ENCODE results near the gene KRT40. TPM values are rescaled to one million over a fixed set of nuclear protein-coding genes. Genes with fewer than 3 reads are reported as not detected.

The KRT40 gene
- total RNA-seq, 1 donor = not detected

GRCh38 chr17:40953881-40954280 lies 30.2 kb downstream of the KRT40 start:
- no peak for DNase-seq (ENCODE audit: low read depth in 2 of 3, low spot score in 2 of 3)

- DNase-seq (ENCODE audit: low read depth in 2 of 3, low spot score in 2 of 3) = no peak
Observed at GRCh38 chr17:40952661-40953060, 31.5 kb downstream of the KRT40 start.

GRCh38 chr17:40952154-40952553 lies 32.0 kb downstream of the KRT40 start:
- no peak for DNase-seq (ENCODE audit: low read depth in 2 of 3, low spot score in 2 of 3)

GRCh38 chr17:40951011-40951622 lies 33.0 kb downstream of the KRT40 start:
- DNase-seq (ENCODE audit: low read depth in 2 of 3, low spot score in 2 of 3) = no peak

GRCh38 chr17:40950176-40950575 lies 34.0 kb downstream of the KRT40 start:
- no peak for DNase-seq (ENCODE audit: low read depth in 2 of 3, low spot score in 2 of 3)

GRCh38 chr17:40949418-40949817 lies 34.7 kb downstream of the KRT40 start:
- no peak for DNase-seq (ENCODE audit: low read depth in 2 of 3, low spot score in 2 of 3)

- DNase-seq (ENCODE audit: low read depth in 2 of 3, low spot score in 2 of 3) = no peak
Observed at GRCh38 chr17:40947929-40948328, 36.2 kb downstream of the KRT40 start.

GRCh38 chr17:40945414-40945813 lies 38.7 kb downstream of the KRT40 start:
- no peak for DNase-seq (ENCODE audit: low read depth in 2 of 3, low spot score in 2 of 3)

GRCh38 chr17:40944531-40944930 lies 39.6 kb downstream of the KRT40 start:
- no peak for DNase-seq (ENCODE audit: low read depth in 2 of 3, low spot score in 2 of 3)

GRCh38 chr17:40942553-40942952 lies 41.6 kb downstream of the KRT40 start:
- DNase-seq (ENCODE audit: low read depth in 2 of 3, low spot score in 2 of 3) = no peak

- DNase-seq (ENCODE audit: low read depth in 2 of 3, low spot score in 2 of 3) = no peak
Observed at GRCh38 chr17:40940266-40940665, 43.9 kb downstream of the KRT40 start.

GRCh38 chr17:40938981-40939380 lies 45.1 kb downstream of the KRT40 start:
- no peak for DNase-seq (ENCODE audit: low read depth in 2 of 3, low spot score in 2 of 3)

- DNase-seq (ENCODE audit: low read depth in 2 of 3, low spot score in 2 of 3) = no peak
Observed at GRCh38 chr17:40937384-40937819, 46.7 kb downstream of the KRT40 start, which contains the start of gene KRT23. Gene KRT23, minus strand, starts transcription at chr17:40937646. Its CDS starts 1,043 bp downstream, at chr17:40936603.

- no peak for DNase-seq (ENCODE audit: low read depth in 2 of 3, low spot score in 2 of 3)
Observed at GRCh38 chr17:40936976-40937375, 47.1 kb downstream of the KRT40 start.

- DNase-seq (ENCODE audit: low read depth in 2 of 3, low spot score in 2 of 3) = no peak
Observed at GRCh38 chr17:40936437-40936971, 47.6 kb downstream of the KRT40 start.

- DNase-seq (ENCODE audit: low read depth in 2 of 3, low spot score in 2 of 3) = no peak
Observed at GRCh38 chr17:40935624-40936023, 48.5 kb downstream of the KRT40 start.

- no peak for DNase-seq (ENCODE audit: low read depth in 2 of 3, low spot score in 2 of 3)
Observed at GRCh38 chr17:40932608-40933007, 51.5 kb downstream of the KRT40 start.

GRCh38 chr17:40931311-40931710 lies 52.8 kb downstream of the KRT40 start:
- no peak for DNase-seq (ENCODE audit: low read depth in 2 of 3, low spot score in 2 of 3)

Small RNA genes within 50 kb of the gene (small RNA-seq; reads per million reads assigned to genes)
- gene KRTAP3-4P = not detected

Other genes starting within 250 kb of the KRT40 start
- gene KRT25, start 229.0 kb downstream of the KRT40 start, total RNA-seq = not detected
- not detected for gene KRT26, start 212.1 kb downstream of the KRT40 start, total RNA-seq
- not detected for gene KRT27, start 201.8 kb downstream of the KRT40 start, total RNA-seq
- not detected for gene KRT28, start 184.4 kb downstream of the KRT40 start, total RNA-seq
- gene KRT10, start 161.7 kb downstream of the KRT40 start, total RNA-seq = 3.8 TPM
- not detected for gene KRT12, start 117.1 kb downstream of the KRT40 start, total RNA-seq
- gene KRT20, start 99.1 kb downstream of the KRT40 start, total RNA-seq = not detected
- gene KRT23, start 46.7 kb downstream of the KRT40 start, total RNA-seq = under 0.01 TPM
- under 0.01 TPM for gene KRT39, start 17.4 kb downstream of the KRT40 start, total RNA-seq
- not detected for gene KRTAP3-3, start 9.8 kb upstream of the KRT40 start, total RNA-seq
- gene KRTAP3-2, start 15.6 kb upstream of the KRT40 start, total RNA-seq = not detected
- gene KRTAP3-1, start 24.8 kb upstream of the KRT40 start, total RNA-seq = not detected
- gene KRTAP1-5, start 42.9 kb upstream of the KRT40 start, total RNA-seq = not detected
- gene KRTAP1-4, start 45.9 kb upstream of the KRT40 start, total RNA-seq = not detected
- not detected for gene KRTAP1-3, start 50.5 kb upstream of the KRT40 start, total RNA-seq
- not detected for gene KRTAP1-1, start 57.1 kb upstream of the KRT40 start, total RNA-seq
- not detected for gene KRTAP2-1, start 63.0 kb upstream of the KRT40 start, total RNA-seq
- gene KRTAP2-2, start 70.9 kb upstream of the KRT40 start, total RNA-seq = not detected
- not detected for gene KRTAP2-3, start 75.8 kb upstream of the KRT40 start, total RNA-seq
- not detected for gene KRTAP2-4, start 81.6 kb upstream of the KRT40 start, total RNA-seq
- not detected for gene KRTAP4-7, start 99.8 kb upstream of the KRT40 start, total RNA-seq
- not detected for gene KRTAP4-8, start 113.8 kb upstream of the KRT40 start, total RNA-seq
- gene KRTAP4-16, start 117.9 kb upstream of the KRT40 start, total RNA-seq = not detected
- gene KRTAP4-9, start 121.1 kb upstream of the KRT40 start, total RNA-seq = under 0.01 TPM
- gene KRTAP4-11, start 134.0 kb upstream of the KRT40 start, total RNA-seq = not detected
- not detected for gene KRTAP4-12, start 139.9 kb upstream of the KRT40 start, total RNA-seq
- gene KRTAP4-6, start 156.2 kb upstream of the KRT40 start, total RNA-seq = not detected
- gene KRTAP4-5, start 165.5 kb upstream of the KRT40 start, total RNA-seq = not detected
- not detected for gene KRTAP4-4, start 176.4 kb upstream of the KRT40 start, total RNA-seq
- not detected for gene KRTAP4-3, start 183.9 kb upstream of the KRT40 start, total RNA-seq
- gene KRTAP4-2, start 193.9 kb upstream of the KRT40 start, total RNA-seq = not detected
- gene KRTAP4-1, start 200.6 kb upstream of the KRT40 start, total RNA-seq = not detected
- not detected for gene KRTAP9-1, start 205.6 kb upstream of the KRT40 start, total RNA-seq
- not detected for gene KRTAP9-2, start 242.3 kb upstream of the KRT40 start, total RNA-seq
- not detected for gene KRTAP9-3, start 248.1 kb upstream of the KRT40 start, total RNA-seq